Upper lobe of left lung (tissue), 4 donors: ENCODE data around the gene CGB3.

Experiments
- POLR2A ChIP-seq, 4 donors: fragments of 450-650 bp; IDR thresholded peaks; one replicate each; pipeline ENCODE4 v1.5.1; 2016 to 2017; ENCODE audit warnings: antibody characterized with exemption in 4 of 4, mild to moderate bottlenecking in 2 of 4
- POLR2AphosphoS5 ChIP-seq, 2 donors: sonication (generic); formaldehyde crosslinking; IDR thresholded peaks; one replicate each; pipeline ENCODE4 v1.5.1; 2017; ENCODE audit warnings: antibody characterized with exemption in 2 of 2
- TF ChIP-seq, protein P1 (sequence below), 6 experiments: fragments of 450-650 bp in 4 of 6; fragments of 200-600 bp in 2 of 6; sonication (generic) in 2 of 6; IDR thresholded peaks; one replicate each; pipeline ENCODE4 v1.5.1; 2016 to 2019; ENCODE audit warnings: antibody characterized with exemption in 6 of 6

DNA sequence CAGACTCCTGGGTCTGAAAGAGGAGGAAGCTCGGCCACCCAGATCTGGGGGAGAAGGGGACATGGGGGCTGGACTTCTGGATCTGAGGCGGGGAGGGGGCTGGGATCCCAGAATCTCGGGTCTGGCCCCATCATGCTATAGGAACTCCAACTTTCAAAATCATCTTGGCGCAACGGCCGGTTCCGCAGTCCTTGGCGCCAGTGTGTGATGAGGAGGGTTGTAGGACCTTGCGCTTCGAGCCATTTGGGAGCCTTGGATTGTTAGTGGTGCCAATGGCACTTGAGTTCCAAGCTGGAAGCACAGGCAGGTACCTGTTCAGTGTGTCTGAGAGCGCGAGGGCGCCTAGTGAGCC lies 30.1 kb downstream of the CGB3 start:
- TF ChIP-seq, protein P1, sequence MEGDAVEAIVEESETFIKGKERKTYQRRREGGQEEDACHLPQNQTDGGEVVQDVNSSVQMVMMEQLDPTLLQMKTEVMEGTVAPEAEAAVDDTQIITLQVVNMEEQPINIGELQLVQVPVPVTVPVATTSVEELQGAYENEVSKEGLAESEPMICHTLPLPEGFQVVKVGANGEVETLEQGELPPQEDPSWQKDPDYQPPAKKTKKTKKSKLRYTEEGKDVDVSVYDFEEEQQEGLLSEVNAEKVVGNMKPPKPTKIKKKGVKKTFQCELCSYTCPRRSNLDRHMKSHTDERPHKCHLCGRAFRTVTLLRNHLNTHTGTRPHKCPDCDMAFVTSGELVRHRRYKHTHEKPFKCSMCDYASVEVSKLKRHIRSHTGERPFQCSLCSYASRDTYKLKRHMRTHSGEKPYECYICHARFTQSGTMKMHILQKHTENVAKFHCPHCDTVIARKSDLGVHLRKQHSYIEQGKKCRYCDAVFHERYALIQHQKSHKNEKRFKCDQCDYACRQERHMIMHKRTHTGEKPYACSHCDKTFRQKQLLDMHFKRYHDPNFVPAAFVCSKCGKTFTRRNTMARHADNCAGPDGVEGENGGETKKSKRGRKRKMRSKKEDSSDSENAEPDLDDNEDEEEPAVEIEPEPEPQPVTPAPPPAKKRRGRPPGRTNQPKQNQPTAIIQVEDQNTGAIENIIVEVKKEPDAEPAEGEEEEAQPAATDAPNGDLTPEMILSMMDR (IDR thresholded peaks at IDR 0.05), result no peak
- no peak for TF ChIP-seq POLR2A (IDR thresholded peaks at IDR 0.05)
- TF ChIP-seq POLR2AphosphoS5 (IDR thresholded peaks at IDR 0.05), result no peak
